GM23248 (cell line): ENCODE measurements around the gene MOB1A. TPM values are rescaled to one million over a fixed set of nuclear protein-coding genes. Genes with fewer than 3 reads are reported as not detected.

ENCODE experiments used
- DNase-seq: peaks from one replicate; pipeline ENCODE4 v3.0.0-alpha.2; 2015
- H2AFZ ChIP-seq: fragments of 200-600 bp; sonication (generic); 2 replicates; pipeline ENCODE4 v1.6.1; 2016; ENCODE audit warnings: antibody characterized with exemption
- H3F3A ChIP-seq: fragments of 200-600 bp; sonication (generic); 2 replicates; pipeline ENCODE4 v1.6.1; 2016; ENCODE audit warnings: mild to moderate bottlenecking, antibody characterized with exemption, mixed run types; ENCODE audit not compliant: insufficient read depth
- H3K27ac ChIP-seq: fragments of 200-600 bp; sonication (generic); 2 replicates; pipeline ENCODE4 v1.5.1; 2016; ENCODE audit warnings: mild to moderate bottlenecking
- H3K27me3 ChIP-seq: fragments of 200-600 bp; sonication (generic); replicated peaks from 2 replicates; pipeline ENCODE4 v1.6.1; 2016; ENCODE audit warnings: mild to moderate bottlenecking; ENCODE audit not compliant: insufficient read depth
- H3K36me3 ChIP-seq: fragments of 200-600 bp; sonication (generic); 2 replicates; pipeline ENCODE4 v1.6.1; 2016; ENCODE audit warnings: low read depth, mild to moderate bottlenecking
- H3K4me1 ChIP-seq: fragments of 200-600 bp; sonication (generic); 2 replicates; pipeline ENCODE4 v1.6.1; 2016; ENCODE audit warnings: mild to moderate bottlenecking; ENCODE audit not compliant: insufficient read depth
- H3K4me2 ChIP-seq: fragments of 200-600 bp; sonication (generic); one replicate; pipeline ENCODE4 v1.6.1; 2016; ENCODE audit warnings: mild to moderate bottlenecking; ENCODE audit not compliant: unreplicated experiment
- H3K4me3 ChIP-seq: fragments of 200-600 bp; sonication (generic); 2 replicates; pipeline ENCODE4 v1.5.1; 2016; ENCODE audit warnings: mild to moderate bottlenecking
- H3K79me2 ChIP-seq: fragments of 200-600 bp; sonication (generic); 2 replicates; pipeline ENCODE4 v1.6.1; 2016; ENCODE audit warnings: mild to moderate bottlenecking; ENCODE audit not compliant: insufficient read depth
- H3K9ac ChIP-seq: fragments of 200-600 bp; sonication (generic); 2 replicates; pipeline ENCODE4 v1.6.1; 2016; ENCODE audit warnings: mild to moderate bottlenecking
- H3K9me2 ChIP-seq: fragments of 200-600 bp; sonication (generic); 2 replicates; pipeline ENCODE4 v1.6.1; 2016; ENCODE audit warnings: mixed run types, mild to moderate bottlenecking, moderate library complexity; ENCODE audit not compliant: insufficient read depth
- H3K9me3 ChIP-seq: fragments of 200-600 bp; sonication (generic); one replicate; pipeline ENCODE4 v1.6.1; 2017; ENCODE audit warnings: low read depth
- H4K20me1 ChIP-seq: fragments of 200-600 bp; sonication (generic); 2 replicates; pipeline ENCODE4 v1.6.0; 2016; ENCODE audit not compliant: insufficient read depth
- EZH2 ChIP-seq: fragments of 200-600 bp; sonication (generic); IDR thresholded peaks from 2 replicates; pipeline ENCODE4 v1.6.1; 2018; ENCODE audit warnings: antibody characterized with exemption, mild to moderate bottlenecking; ENCODE audit not compliant: insufficient read depth, poor library complexity, severe bottlenecking
- EZH2phosphoT487 ChIP-seq: fragments of 200-600 bp; sonication (generic); IDR thresholded peaks from 2 replicates; pipeline ENCODE4 v1.6.1; 2018; ENCODE audit warnings: antibody characterized with exemption, moderate library complexity, mild to moderate bottlenecking, low read depth; ENCODE audit not compliant: insufficient read depth
- WGBS, 2 experiments: methylation state at CpG; one replicate each; pipeline ENCODE4 v1.1.6; 2015 to 2017; ENCODE audit warnings: low lambda C conversion rate in 2 of 2, low coverage in 1 of 2; ENCODE audit errors: missing lambda C conversion rate in 2 of 2; 5-methylcytosine and 5-hydroxymethylcytosine counted together
- in situ Hi-C: fragments of 300-500 bp; cut with MboI; formaldehyde crosslinking; loops from 2 replicates; pipeline ENCODE4 v1.15.0; 2020
- polyA plus RNA-seq: library from polyadenylated mRNA; unstranded; fragments of >200 nt; fragmentation: Nextera tagmentation; extraction: Ambion mirVana; gene quantifications from 2 replicates; pipeline ENCODE4 v1.2.1, GENCODE V29; 2016
- total RNA-seq: library from RNA; depleted of rRNA; stranded (reverse); fragments of >200 nt; shearing (Covaris generic); gene quantifications from 2 replicates; pipeline ENCODE4 v1.2.3, GENCODE V29; 2014

MOB1A gene
- total and polyA plus RNA-seq, 2 experiments from 2014 or later: 92.2 to 120 TPM

DNA sequence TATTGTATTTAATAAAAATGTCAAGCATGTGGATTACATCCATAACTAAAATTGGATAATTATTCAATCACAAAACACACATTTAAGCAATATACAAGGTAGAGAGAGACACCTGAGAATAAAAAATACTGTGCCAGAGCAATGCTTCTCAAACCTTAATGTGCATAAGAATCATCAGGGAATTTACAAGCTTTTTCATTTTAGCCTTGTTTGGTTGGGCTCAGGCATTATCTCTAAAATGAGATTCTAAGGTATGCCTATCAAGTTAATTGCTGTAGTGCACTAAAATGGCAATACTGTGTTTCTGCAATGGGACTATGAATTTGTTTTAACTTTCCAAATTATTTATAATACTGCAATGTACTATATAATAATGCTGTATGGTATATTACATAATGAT lies 983 bp downstream of the MOB1A start:
- Histone ChIP-seq H3K27ac (peak overlapping the region; percentile 86), H2AFZ (peak overlapping the region; percentile 83), H3K4me2 (peak overlapping the region; percentile 84), H3K9me3 (no peaks in the 10 kb centered on the region), H3K9ac (peak overlapping the region; percentile 95), H3K27me3 (no peaks in the 10 kb centered on the region), H4K20me1 (peaks cover under 1% of the 10 kb centered on the region; the same call in 1 of the 2 replicates), H3K79me2 (peaks cover 56% of the 10 kb centered on the region), H3K9me2 (no peaks in the 10 kb centered on the region), H3F3A (peaks cover 18% of the 10 kb centered on the region), H3K4me3 (peak overlapping the region; percentile 89), H3K36me3 (no peaks in the 10 kb centered on the region), H3K4me1 (peaks cover 10% of the 10 kb centered on the region; the same call in 1 of the 2 replicates)
- DNase-seq: peak; percentile 14
- in situ Hi-C loops: no loop called here
- TF ChIP-seq EZH2 (no peak), EZH2phosphoT487 (no peak)

DNA sequence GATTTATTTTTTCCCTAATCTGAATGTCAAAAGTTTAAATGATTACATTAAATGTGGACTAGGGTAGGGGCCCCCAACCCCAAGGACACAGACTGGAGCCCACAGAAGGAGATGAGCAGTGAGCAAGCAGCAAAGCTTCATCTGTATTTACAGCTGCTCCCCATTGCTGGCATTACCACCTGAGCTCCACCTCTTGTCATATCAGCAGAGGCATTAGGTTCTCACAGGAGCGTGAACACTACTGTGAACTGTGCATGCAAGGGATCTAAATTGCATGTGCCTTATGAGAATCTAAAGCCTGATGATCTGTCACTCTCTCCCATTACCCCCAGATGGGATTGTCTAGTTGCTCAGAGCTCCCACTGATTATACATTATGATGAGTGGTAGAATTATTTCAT lies 3.8 kb downstream of the MOB1A start:
- no peaks in the 10 kb centered on the region for H3K27me3 ChIP-seq
- H3K27ac ChIP-seq: no peak overlapping the region
- H3K9me3 ChIP-seq: no peaks in the 10 kb centered on the region
- in situ Hi-C loops: no loop called here
- no peak overlapping the region for H3K4me2 ChIP-seq
- H2AFZ ChIP-seq: no peak overlapping the region
- TF ChIP-seq EZH2phosphoT487 (no peak), EZH2 (no peak)
- no peak for DNase-seq
- peaks cover 13% of the 10 kb centered on the region for H3K36me3 ChIP-seq
- whole genome bisulfite sequencing, 2 experiments: 100% methylated on average over 1 of the region's 1 CpG
- H3F3A ChIP-seq: peaks cover 18% of the 10 kb centered on the region
- H3K79me2 ChIP-seq: peaks cover 84% of the 10 kb centered on the region
- no peak overlapping the region for H3K4me3 ChIP-seq
- H3K9ac ChIP-seq: no peak overlapping the region
- H4K20me1 ChIP-seq: peaks cover 5% of the 10 kb centered on the region; the same call in 1 of the 2 replicates
- peaks cover 10% of the 10 kb centered on the region; the same call in 1 of the 2 replicates for H3K4me1 ChIP-seq
- no peaks in the 10 kb centered on the region for H3K9me2 ChIP-seq

- H2AFZ ChIP-seq: no peak overlapping the region
- H3K4me3 ChIP-seq: no peak overlapping the region
- H4K20me1 ChIP-seq: peaks cover 5% of the 10 kb centered on the region; the same call in 1 of the 2 replicates
- H3K4me2 ChIP-seq: no peak overlapping the region
- no peak overlapping the region for H3K27ac ChIP-seq
- H3K4me1 ChIP-seq: no peaks in the 10 kb centered on the region
- H3K9ac ChIP-seq: no peak overlapping the region
- 58 to 62% methylated on average over 2 of the region's 2 CpGs for WGBS, 2 experiments
- TF ChIP-seq EZH2phosphoT487 (no peak), EZH2 (no peak)
- in situ Hi-C loops: no loop called here
- H3K36me3 ChIP-seq: peaks cover 66% of the 10 kb centered on the region
- H3K27me3 ChIP-seq: no peaks in the 10 kb centered on the region
- no peaks in the 10 kb centered on the region for H3F3A ChIP-seq
- peaks cover 97% of the 10 kb centered on the region for H3K79me2 ChIP-seq
- no peaks in the 10 kb centered on the region for H3K9me3 ChIP-seq
- no peaks in the 10 kb centered on the region for H3K9me2 ChIP-seq
- no peak for DNase-seq
Observed at GRCh38 chr2:74168739-74169138, 9.9 kb downstream of the MOB1A start.

DNA sequence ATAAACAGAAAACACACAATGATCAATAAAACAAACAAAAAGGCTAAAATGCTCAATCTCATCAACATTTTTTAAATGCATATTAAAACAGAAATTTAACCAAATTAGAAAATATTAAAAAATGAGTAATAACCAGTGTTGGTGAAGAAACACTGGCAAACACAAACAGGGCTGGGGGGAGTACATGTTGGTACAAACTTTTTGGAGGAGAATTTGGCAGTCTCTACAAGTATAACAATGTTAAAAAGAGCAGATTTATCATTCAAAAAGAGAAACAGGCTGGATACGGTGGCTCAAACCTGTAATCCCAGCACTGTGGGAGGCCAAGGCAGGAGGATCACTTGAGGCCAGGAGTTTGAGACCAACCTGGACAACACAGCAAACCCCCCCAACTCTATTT lies 13.9 kb downstream of the MOB1A start:
- WGBS, 2 experiments: 96 to 100% methylated on average over 1 of the region's 1 CpG
- Histone ChIP-seq H2AFZ (no peak overlapping the region), H3K27ac (no peak overlapping the region), H3K27me3 (no peaks in the 10 kb centered on the region), H3K4me1 (no peaks in the 10 kb centered on the region), H3K79me2 (peaks cover 97% of the 10 kb centered on the region), H3K9ac (no peak overlapping the region), H3K9me3 (no peaks in the 10 kb centered on the region), H3F3A (no peaks in the 10 kb centered on the region; the same call in 1 of the 2 replicates), H4K20me1 (no peaks in the 10 kb centered on the region), H3K36me3 (peaks cover 65% of the 10 kb centered on the region), H3K9me2 (no peaks in the 10 kb centered on the region), H3K4me3 (no peak overlapping the region), H3K4me2 (no peak overlapping the region)
- no peak for TF ChIP-seq EZH2phosphoT487
- TF ChIP-seq EZH2: no peak
- DNase-seq: no peak
- in situ Hi-C loops: no loop called here

- H3K79me2 ChIP-seq: peaks cover 95% of the 10 kb centered on the region
- no peaks in the 10 kb centered on the region for H3K27me3 ChIP-seq
- no peaks in the 10 kb centered on the region for H3K4me1 ChIP-seq
- in situ Hi-C loops: no loop called here
- peaks cover 64% of the 10 kb centered on the region for H3K36me3 ChIP-seq
- no peaks in the 10 kb centered on the region; the same call in 1 of the 2 replicates for H3F3A ChIP-seq
- H3K9me3 ChIP-seq: no peaks in the 10 kb centered on the region
- H2AFZ ChIP-seq: no peak overlapping the region
- no peak for DNase-seq
- no peak overlapping the region for H3K4me3 ChIP-seq
- TF ChIP-seq EZH2phosphoT487 (no peak), EZH2 (no peak)
- WGBS, 2 experiments: 95 to 98% methylated on average over 6 of the region's 6 CpGs
- H4K20me1 ChIP-seq: no peaks in the 10 kb centered on the region
- H3K4me2 ChIP-seq: no peak overlapping the region
- H3K9me2 ChIP-seq: no peaks in the 10 kb centered on the region
- H3K9ac ChIP-seq: no peak overlapping the region
- H3K27ac ChIP-seq: no peak overlapping the region
Observed at GRCh38 chr2:74162951-74163350, 15.7 kb downstream of the MOB1A start.
